Hepatocyte (in vitro differentiated cells): ENCODE measurements around the gene RNF25.

Experiments
- EZH2 ChIP-seq: fragments of 200-600 bp; sonication (generic); IDR thresholded peaks from 2 replicates; pipeline ENCODE4 v1.6.1; 2016; ENCODE audit warnings: antibody characterized with exemption, mild to moderate bottlenecking, borderline replicate concordance
- TF ChIP-seq, protein P1 (sequence below): fragments of 200-600 bp; sonication (generic); IDR thresholded peaks from 2 replicates; pipeline ENCODE4 v1.5.1; 2016; ENCODE audit warnings: antibody characterized with exemption, mild to moderate bottlenecking; ENCODE audit not compliant: poor library complexity

DNA sequence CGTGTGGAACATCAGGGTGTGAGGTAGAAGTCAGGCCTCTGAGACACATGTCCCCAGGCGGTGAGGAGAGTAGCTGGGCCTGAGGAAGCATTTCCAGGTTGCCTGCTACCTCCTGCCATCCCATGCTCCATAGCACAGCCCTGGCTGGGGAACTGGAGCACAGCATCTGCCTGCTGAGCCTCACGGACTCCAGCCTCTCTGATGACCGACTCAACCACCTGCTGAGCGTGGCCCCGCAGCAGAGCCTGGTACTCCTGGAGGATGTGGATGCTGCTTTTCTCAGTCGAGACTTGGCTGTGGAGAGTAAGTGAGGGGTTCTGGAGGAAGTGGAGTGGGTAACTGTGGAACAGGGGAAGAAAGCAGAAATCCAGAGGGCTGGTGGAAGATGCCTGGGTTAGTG is 9.4 kb downstream of the RNF25 start:
- TF ChIP-seq, protein P1, sequence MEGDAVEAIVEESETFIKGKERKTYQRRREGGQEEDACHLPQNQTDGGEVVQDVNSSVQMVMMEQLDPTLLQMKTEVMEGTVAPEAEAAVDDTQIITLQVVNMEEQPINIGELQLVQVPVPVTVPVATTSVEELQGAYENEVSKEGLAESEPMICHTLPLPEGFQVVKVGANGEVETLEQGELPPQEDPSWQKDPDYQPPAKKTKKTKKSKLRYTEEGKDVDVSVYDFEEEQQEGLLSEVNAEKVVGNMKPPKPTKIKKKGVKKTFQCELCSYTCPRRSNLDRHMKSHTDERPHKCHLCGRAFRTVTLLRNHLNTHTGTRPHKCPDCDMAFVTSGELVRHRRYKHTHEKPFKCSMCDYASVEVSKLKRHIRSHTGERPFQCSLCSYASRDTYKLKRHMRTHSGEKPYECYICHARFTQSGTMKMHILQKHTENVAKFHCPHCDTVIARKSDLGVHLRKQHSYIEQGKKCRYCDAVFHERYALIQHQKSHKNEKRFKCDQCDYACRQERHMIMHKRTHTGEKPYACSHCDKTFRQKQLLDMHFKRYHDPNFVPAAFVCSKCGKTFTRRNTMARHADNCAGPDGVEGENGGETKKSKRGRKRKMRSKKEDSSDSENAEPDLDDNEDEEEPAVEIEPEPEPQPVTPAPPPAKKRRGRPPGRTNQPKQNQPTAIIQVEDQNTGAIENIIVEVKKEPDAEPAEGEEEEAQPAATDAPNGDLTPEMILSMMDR, result no peak
- no peak for TF ChIP-seq EZH2
